ENCODE results near the gene RBX1.
"Not testable (repeated sequence)": the region's sequence is repeated elsewhere in the genome, so short reads cannot be mapped to it uniquely, and the experiment has no call there.

Gene RBX1

DNA sequence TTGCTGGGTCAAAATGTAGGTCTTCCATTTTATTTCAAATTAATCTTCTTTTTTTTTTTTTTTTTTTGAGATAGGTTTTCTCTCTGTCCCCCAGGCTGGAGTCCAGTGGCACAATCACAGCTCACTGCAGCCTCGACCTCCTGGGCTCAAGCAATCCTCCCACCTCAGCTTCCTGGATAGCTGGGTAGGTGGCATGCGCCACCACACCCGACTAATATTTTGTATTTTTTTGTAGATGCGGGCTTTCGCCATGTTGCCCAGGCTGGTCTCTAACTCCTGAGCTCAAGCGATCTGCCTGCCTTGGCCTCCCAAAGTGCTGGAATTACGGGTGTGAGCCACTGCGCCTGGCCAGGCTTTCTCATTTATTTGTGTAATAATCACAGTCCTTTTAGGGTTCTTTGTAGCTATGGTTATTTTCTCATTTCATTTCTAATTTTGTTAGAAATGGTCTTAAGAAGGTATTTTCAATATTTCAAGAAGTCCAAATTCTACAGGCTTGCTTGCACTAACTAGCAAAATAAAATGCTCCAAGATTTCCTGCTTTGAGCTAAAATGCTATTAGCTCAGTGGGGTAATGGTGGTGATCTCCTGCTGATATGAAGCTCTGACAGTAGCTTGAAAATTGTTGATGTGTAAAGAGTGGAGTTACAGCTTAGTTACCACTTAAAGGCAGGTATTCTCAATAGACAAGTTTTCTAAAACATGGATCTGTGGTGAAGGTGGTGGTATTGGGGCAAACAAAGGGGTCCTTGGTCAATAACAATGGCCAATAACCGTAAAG, 50.0 kb downstream of the RBX1 start:
- ATAC-seq: no peak
- no peak for TF ChIP-seq ESRRG (CRISPR knock-in tag; IDR thresholded peaks at IDR 0.05)
- TF ChIP-seq, protein P1, sequence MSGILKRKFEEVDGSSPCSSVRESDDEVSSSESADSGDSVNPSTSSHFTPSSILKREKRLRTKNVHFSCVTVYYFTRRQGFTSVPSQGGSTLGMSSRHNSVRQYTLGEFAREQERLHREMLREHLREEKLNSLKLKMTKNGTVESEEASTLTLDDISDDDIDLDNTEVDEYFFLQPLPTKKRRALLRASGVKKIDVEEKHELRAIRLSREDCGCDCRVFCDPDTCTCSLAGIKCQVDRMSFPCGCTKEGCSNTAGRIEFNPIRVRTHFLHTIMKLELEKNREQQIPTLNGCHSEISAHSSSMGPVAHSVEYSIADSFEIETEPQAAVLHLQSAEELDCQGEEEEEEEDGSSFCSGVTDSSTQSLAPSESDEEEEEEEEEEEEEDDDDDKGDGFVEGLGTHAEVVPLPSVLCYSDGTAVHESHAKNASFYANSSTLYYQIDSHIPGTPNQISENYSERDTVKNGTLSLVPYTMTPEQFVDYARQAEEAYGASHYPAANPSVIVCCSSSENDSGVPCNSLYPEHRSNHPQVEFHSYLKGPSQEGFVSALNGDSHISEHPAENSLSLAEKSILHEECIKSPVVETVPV (CRISPR knock-in tag; IDR thresholded peaks at IDR 0.05): no peak

DNA sequence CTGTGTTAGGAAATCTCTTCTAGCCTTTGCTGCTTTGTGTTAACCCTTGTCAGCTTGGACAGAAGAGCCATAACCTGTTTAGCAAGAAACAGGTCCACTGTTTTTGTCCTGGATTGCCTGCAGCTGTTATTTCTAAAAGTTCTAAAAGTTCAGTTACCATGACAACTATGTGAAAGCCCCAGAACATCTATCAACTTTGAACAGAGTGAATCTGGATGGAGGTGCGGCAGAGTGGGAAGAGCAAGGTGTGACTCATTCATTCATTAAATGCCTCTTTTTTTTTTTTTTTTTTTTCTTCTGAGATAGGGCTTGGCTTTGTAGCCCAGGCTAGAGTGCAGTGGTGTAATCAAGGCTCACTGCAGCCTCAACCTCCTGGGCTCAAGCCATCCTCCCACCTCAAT, 50.5 kb downstream of the RBX1 start:
- TF ChIP-seq TOX (CRISPR knock-in tag; IDR thresholded peaks at IDR 0.05; ENCODE audit: borderline replicate concordance): no peak
- TF ChIP-seq ZNF70 (CRISPR knock-in tag; IDR thresholded peaks at IDR 0.05): no peak
- TF ChIP-seq PPARA (CRISPR knock-in tag; IDR thresholded peaks at IDR 0.05; ENCODE audit: borderline replicate concordance): no peak
- no peak for TF ChIP-seq ESRRG (CRISPR knock-in tag; IDR thresholded peaks at IDR 0.05)
- no peak for TF ChIP-seq ZFP3 (CRISPR knock-in tag; IDR thresholded peaks at IDR 0.05)
- no peak for TF ChIP-seq ZC3H10 (CRISPR knock-in tag; IDR thresholded peaks at IDR 0.05)
- TF ChIP-seq, protein P1 (CRISPR knock-in tag; IDR thresholded peaks at IDR 0.05): no peak
- no peak for TF ChIP-seq CSDC2 (CRISPR knock-in tag; IDR thresholded peaks at IDR 0.05)
- no peak for TF ChIP-seq SNAI2 (CRISPR knock-in tag; IDR thresholded peaks at IDR 0.05)
- TF ChIP-seq, protein P2, sequence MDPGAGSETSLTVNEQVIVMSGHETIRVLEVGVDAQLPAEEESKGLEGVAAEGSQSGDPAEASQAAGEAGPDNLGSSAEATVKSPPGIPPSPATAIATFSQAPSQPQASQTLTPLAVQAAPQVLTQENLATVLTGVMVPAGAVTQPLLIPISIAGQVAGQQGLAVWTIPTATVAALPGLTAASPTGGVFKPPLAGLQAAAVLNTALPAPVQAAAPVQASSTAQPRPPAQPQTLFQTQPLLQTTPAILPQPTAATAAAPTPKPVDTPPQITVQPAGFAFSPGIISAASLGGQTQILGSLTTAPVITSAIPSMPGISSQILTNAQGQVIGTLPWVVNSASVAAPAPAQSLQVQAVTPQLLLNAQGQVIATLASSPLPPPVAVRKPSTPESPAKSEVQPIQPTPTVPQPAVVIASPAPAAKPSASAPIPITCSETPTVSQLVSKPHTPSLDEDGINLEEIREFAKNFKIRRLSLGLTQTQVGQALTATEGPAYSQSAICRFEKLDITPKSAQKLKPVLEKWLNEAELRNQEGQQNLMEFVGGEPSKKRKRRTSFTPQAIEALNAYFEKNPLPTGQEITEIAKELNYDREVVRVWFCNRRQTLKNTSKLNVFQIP (CRISPR knock-in tag; IDR thresholded peaks at IDR 0.05; ENCODE audit: borderline replicate concordance, low read depth): no peak
- TF ChIP-seq, protein P3, sequence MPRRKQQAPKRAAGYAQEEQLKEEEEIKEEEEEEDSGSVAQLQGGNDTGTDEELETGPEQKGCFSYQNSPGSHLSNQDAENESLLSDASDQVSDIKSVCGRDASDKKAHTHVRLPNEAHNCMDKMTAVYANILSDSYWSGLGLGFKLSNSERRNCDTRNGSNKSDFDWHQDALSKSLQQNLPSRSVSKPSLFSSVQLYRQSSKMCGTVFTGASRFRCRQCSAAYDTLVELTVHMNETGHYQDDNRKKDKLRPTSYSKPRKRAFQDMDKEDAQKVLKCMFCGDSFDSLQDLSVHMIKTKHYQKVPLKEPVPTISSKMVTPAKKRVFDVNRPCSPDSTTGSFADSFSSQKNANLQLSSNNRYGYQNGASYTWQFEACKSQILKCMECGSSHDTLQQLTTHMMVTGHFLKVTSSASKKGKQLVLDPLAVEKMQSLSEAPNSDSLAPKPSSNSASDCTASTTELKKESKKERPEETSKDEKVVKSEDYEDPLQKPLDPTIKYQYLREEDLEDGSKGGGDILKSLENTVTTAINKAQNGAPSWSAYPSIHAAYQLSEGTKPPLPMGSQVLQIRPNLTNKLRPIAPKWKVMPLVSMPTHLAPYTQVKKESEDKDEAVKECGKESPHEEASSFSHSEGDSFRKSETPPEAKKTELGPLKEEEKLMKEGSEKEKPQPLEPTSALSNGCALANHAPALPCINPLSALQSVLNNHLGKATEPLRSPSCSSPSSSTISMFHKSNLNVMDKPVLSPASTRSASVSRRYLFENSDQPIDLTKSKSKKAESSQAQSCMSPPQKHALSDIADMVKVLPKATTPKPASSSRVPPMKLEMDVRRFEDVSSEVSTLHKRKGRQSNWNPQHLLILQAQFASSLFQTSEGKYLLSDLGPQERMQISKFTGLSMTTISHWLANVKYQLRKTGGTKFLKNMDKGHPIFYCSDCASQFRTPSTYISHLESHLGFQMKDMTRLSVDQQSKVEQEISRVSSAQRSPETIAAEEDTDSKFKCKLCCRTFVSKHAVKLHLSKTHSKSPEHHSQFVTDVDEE (CRISPR knock-in tag; IDR thresholded peaks at IDR 0.05): no peak
- TF ChIP-seq, protein P4, sequence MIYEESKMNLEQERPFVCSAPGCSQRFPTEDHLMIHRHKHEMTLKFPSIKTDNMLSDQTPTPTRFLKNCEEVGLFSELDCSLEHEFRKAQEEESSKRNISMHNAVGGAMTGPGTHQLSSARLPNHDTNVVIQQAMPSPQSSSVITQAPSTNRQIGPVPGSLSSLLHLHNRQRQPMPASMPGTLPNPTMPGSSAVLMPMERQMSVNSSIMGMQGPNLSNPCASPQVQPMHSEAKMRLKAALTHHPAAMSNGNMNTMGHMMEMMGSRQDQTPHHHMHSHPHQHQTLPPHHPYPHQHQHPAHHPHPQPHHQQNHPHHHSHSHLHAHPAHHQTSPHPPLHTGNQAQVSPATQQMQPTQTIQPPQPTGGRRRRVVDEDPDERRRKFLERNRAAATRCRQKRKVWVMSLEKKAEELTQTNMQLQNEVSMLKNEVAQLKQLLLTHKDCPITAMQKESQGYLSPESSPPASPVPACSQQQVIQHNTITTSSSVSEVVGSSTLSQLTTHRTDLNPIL (CRISPR knock-in tag; IDR thresholded peaks at IDR 0.05; ENCODE audit: low read depth): no peak
- no peak for TF ChIP-seq ARNTL (CRISPR knock-in tag; IDR thresholded peaks at IDR 0.05; ENCODE audit: borderline replicate concordance, low read depth)
- no peak for TF ChIP-seq GLIS3 (CRISPR knock-in tag; IDR thresholded peaks at IDR 0.05)
- no peak for TF ChIP-seq TCF4 (CRISPR knock-in tag; IDR thresholded peaks at IDR 0.05; ENCODE audit: borderline replicate concordance)
- TF ChIP-seq RARB (CRISPR knock-in tag; IDR thresholded peaks at IDR 0.05): no peak
- TF ChIP-seq ISL1 (CRISPR knock-in tag; IDR thresholded peaks at IDR 0.05): no peak
- ATAC-seq: peak; percentile 41; the same call in 1 of the 3 replicates

DNA sequence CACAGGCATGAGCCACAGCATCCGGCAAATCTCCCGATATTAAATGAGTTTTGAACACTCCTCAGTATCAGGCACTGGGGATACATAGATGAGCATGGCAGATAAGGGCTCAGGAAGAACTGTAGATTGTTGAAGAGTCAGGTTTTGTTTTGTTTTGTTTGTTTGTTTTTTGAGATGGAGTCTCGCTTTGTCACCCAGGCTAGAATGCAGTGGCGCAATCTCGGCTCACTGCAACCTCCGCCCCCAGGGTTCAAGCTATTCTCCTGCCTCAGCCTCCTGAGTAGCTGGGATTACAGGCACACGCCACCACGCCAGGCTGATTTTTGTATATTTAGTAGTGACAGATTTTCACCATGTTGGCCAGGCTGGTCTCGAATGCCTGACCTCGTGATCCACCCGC, 51.2 kb downstream of the RBX1 start:
- ATAC-seq: not testable (repeated sequence)

DNA sequence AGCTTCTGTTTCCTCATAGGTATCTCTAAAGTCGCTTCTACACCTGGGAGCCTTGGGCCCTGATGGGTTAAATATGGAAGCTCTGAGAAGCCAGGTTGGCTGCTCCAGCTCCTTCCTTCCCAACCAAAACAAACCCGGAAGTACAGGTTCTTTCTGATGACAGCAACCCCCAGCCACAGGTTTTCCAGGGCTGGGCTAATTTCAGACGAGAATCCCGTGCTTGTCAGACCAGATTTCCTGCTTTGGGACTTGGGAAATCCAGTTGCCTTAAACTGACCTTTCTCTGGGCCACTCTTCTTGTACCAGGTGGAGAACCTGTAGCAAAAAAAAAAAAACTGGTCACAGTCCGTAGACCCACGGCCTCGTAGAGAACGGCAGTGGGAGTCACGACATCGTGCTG, 51.9 kb downstream of the RBX1 start:
- no peak for ATAC-seq
- TF ChIP-seq SNAI2 (CRISPR knock-in tag; IDR thresholded peaks at IDR 0.05): no peak
- TF ChIP-seq ZC3H10 (CRISPR knock-in tag; IDR thresholded peaks at IDR 0.05): no peak
- TF ChIP-seq BACH2 (CRISPR knock-in tag; IDR thresholded peaks at IDR 0.05; ENCODE audit: borderline replicate concordance): no peak
- TF ChIP-seq ISL1 (CRISPR knock-in tag; IDR thresholded peaks at IDR 0.05): no peak
- TF ChIP-seq ZFP30 (CRISPR knock-in tag; IDR thresholded peaks at IDR 0.05): no peak
- no peak for TF ChIP-seq ESRRG (CRISPR knock-in tag; IDR thresholded peaks at IDR 0.05)
- TF ChIP-seq, protein P1 (CRISPR knock-in tag; IDR thresholded peaks at IDR 0.05): no peak
- TF ChIP-seq ZFP3 (CRISPR knock-in tag; IDR thresholded peaks at IDR 0.05): no peak
- no peak for TF ChIP-seq CSDC2 (CRISPR knock-in tag; IDR thresholded peaks at IDR 0.05)
- TF ChIP-seq, protein P3 (CRISPR knock-in tag; IDR thresholded peaks at IDR 0.05): no peak
- TF ChIP-seq ZNF565 (CRISPR knock-in tag; conservative IDR thresholded peaks at IDR 0.05; ENCODE audit: low read depth): no peak
- no peak for TF ChIP-seq TCF4 (CRISPR knock-in tag; IDR thresholded peaks at IDR 0.05; ENCODE audit: borderline replicate concordance)
- no peak for TF ChIP-seq ARNTL (CRISPR knock-in tag; IDR thresholded peaks at IDR 0.05; ENCODE audit: borderline replicate concordance, low read depth)
- TF ChIP-seq ZNF70 (CRISPR knock-in tag; IDR thresholded peaks at IDR 0.05): no peak
- no peak for TF ChIP-seq PPARA (CRISPR knock-in tag; IDR thresholded peaks at IDR 0.05; ENCODE audit: borderline replicate concordance)
